HL-60 (cell line): ENCODE data around the gene BIRC3.

Source experiments
- DNase-seq, 2 experiments: peaks; one replicate each; pipeline ENCODE4 v3.0.0-alpha.2; 2010 to 2020; ENCODE audit warnings: low read depth in 1 of 2, low spot score in 1 of 2
- H3K27ac ChIP-seq: fragments of 250-450 bp; sonication (Bioruptor Pico); replicated peaks from 2 replicates; pipeline ENCODE4 v1.5.1; 2020; ENCODE audit warnings: mild to moderate bottlenecking, moderate library complexity
- H3K27me3 ChIP-seq: fragments of 250-450 bp; sonication (Bioruptor Pico); 2 replicates; pipeline ENCODE4 v1.5.1; 2021; ENCODE audit warnings: mild to moderate bottlenecking, moderate library complexity; ENCODE audit not compliant: insufficient read depth, poor library complexity, severe bottlenecking
- H3K4me3 ChIP-seq: replicated peaks from 2 replicates; pipeline ENCODE4 v1.5.1; 2011; ENCODE audit warnings: mild to moderate bottlenecking, control low read depth, low read length; ENCODE audit not compliant: insufficient read depth
- GABPA ChIP-seq: IDR thresholded peaks from 2 replicates; pipeline ENCODE4 v1.6.1; 2012; ENCODE audit warnings: low read depth
- POLR2AphosphoS5 ChIP-seq: IDR thresholded peaks from 2 replicates; pipeline ENCODE4 v1.6.1; 2012; ENCODE audit warnings: low read depth
- REST ChIP-seq: IDR thresholded peaks from 2 replicates; pipeline ENCODE4 v1.6.1; 2012; ENCODE audit warnings: low read depth; ENCODE audit not compliant: insufficient replicate concordance
- SPI1 ChIP-seq: IDR thresholded peaks from 2 replicates; pipeline ENCODE4 v1.6.1; 2012; ENCODE audit warnings: low read depth, mild to moderate bottlenecking, borderline replicate concordance
- TF ChIP-seq, protein P1 (sequence below): IDR thresholded peaks from one replicate; pipeline ENCODE4 v1.5.1; 2011; ENCODE audit warnings: low read length, control low read depth, inconsistent platforms; ENCODE audit not compliant: insufficient read depth

BIRC3 gene

GRCh38 chr11:102377891-102378290, 60.6 kb downstream of the BIRC3 start:
- H3K27ac ChIP-seq, result no peak overlapping the region
- no peaks in the 10 kb centered on the region for H3K27me3 ChIP-seq
- H3K4me3 ChIP-seq, result no peak overlapping the region
- no peak for TF ChIP-seq GABPA
- TF ChIP-seq, protein P1, sequence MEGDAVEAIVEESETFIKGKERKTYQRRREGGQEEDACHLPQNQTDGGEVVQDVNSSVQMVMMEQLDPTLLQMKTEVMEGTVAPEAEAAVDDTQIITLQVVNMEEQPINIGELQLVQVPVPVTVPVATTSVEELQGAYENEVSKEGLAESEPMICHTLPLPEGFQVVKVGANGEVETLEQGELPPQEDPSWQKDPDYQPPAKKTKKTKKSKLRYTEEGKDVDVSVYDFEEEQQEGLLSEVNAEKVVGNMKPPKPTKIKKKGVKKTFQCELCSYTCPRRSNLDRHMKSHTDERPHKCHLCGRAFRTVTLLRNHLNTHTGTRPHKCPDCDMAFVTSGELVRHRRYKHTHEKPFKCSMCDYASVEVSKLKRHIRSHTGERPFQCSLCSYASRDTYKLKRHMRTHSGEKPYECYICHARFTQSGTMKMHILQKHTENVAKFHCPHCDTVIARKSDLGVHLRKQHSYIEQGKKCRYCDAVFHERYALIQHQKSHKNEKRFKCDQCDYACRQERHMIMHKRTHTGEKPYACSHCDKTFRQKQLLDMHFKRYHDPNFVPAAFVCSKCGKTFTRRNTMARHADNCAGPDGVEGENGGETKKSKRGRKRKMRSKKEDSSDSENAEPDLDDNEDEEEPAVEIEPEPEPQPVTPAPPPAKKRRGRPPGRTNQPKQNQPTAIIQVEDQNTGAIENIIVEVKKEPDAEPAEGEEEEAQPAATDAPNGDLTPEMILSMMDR, result no peak
- no peak for TF ChIP-seq REST
- no peak for TF ChIP-seq SPI1
- TF ChIP-seq POLR2AphosphoS5, result no peak
- DNase-seq, result no peak

DNA sequence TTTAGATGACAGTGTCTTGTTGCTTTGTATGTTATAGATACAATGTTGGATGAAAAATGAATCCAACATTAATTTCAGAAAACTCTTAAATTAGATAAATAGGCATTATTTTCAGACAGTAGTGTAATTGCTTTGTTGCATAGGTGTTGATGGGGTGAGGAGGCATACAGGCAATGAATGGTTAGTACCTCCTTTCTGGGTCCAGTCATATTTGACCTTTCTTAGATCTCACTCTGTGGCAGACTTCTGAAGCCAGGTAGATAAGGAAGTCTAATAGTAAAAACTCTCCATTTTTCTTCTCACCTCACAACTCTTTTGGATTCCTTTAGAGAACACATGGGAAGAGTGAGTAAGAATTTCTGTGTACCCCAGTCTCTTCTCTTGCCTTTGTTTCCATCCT, 61.5 kb downstream of the BIRC3 start:
- TF ChIP-seq REST, result no peak
- no peak overlapping the region for H3K27ac ChIP-seq
- DNase-seq, result no peak
- H3K27me3 ChIP-seq, result no peaks in the 10 kb centered on the region
- H3K4me3 ChIP-seq, result no peak overlapping the region

GRCh38 chr11:102382384-102382783, 65.1 kb downstream of the BIRC3 start:
- no peak overlapping the region for H3K4me3 ChIP-seq
- H3K27me3 ChIP-seq, result no peaks in the 10 kb centered on the region
- no peak for DNase-seq
- no peak overlapping the region for H3K27ac ChIP-seq
- TF ChIP-seq GABPA (no peak), POLR2AphosphoS5 (no peak), REST (no peak), SPI1 (no peak)
- TF ChIP-seq, protein P1, result no peak

GRCh38 chr11:102383839-102384238, 66.6 kb downstream of the BIRC3 start:
- no peaks in the 10 kb centered on the region for H3K27me3 ChIP-seq
- no peak overlapping the region for H3K4me3 ChIP-seq
- H3K27ac ChIP-seq, result no peak overlapping the region
- DNase-seq, result no peak
- TF ChIP-seq GABPA (no peak), SPI1 (no peak), REST (no peak), POLR2AphosphoS5 (no peak)
- TF ChIP-seq, protein P1, result no peak
